Measurements from ENCODE around the gene WIPI1. TPM values are rescaled to one million over a fixed set of nuclear protein-coding genes. Genes with fewer than 3 reads are reported as not detected.

The WIPI1 gene
- total and polyA plus RNA-seq, 2 of the 13 experiments (the other 11 are each of a cell fraction or from before 2014, with no cell fraction given) = 29.4 to 141 TPM

- H3K27ac ChIP-seq (ENCODE audit: extremely low read length, insufficient read depth, low read length) = peak overlapping the region; percentile 7
- FAIRE-seq (no peak), ATAC-seq (no peak), DNase-seq (ENCODE audit: low spot score) (no peak)
- no peak overlapping the region for H3K4me3 ChIP-seq (replicated peaks in 1 of 3; ENCODE audit: insufficient read depth in 1 of 3, low read depth in 2 of 3, low read length in 3 of 3)
- ChIA-PET CTCF (ENCODE audit: low intra/inter-chr PET ratio, low total read pairs) (no interaction called here), POLR2A (interaction anchor here (4.0 kb wide), 1 partner anchor 12 kb away, joined by 15 read pairs; no protein-coding TSS in a partner anchor)
- no peak overlapping the region for H3K4me2 ChIP-seq (ENCODE audit: low read depth, low read length)
- H3K79me2 ChIP-seq (ENCODE audit: insufficient read depth, low read length) = no peaks in the 10 kb centered on the region
- no peak overlapping the region for H3K9ac ChIP-seq (ENCODE audit: insufficient read depth, low read depth, low read length)
- WGBS (ENCODE audit: low lambda C conversion rate) = 98% methylated on average over 10 of the region's 12 CpGs
- in situ Hi-C loops (cut with HindIII; ENCODE audit: extremely low pct_ligation_motif_present, low pct_unique_long_range_greater_than_20kb) = no loop called here
- peaks cover 78% of the 10 kb centered on the region for H3K4me1 ChIP-seq (ENCODE audit: insufficient read depth, low read length)
- no peaks in the 10 kb centered on the region for H3K36me3 ChIP-seq (replicated peaks in 1 of 2; ENCODE audit: control insufficient read depth in 1 of 2, insufficient read depth in 2 of 2, low read length in 2 of 2)
- intact Hi-C loops (cut with micrococcal nuclease; ENCODE audit: unreplicated experiment) = loop anchor here (5.0 kb wide), 1 partner anchor 1097 kb away; no protein-coding TSS in a partner anchor
- no peaks in the 10 kb centered on the region for H4K20me1 ChIP-seq (ENCODE audit: insufficient read depth, low read length)
- no TSS peak for BruUV-seq (replicated peaks)
- peaks cover 5% of the 10 kb centered on the region; the same call in 1 of the 2 replicates for H3K9me3 ChIP-seq (ENCODE audit: low read length)
- no peak overlapping the region for H2AFZ ChIP-seq (ENCODE audit: low read length)
- H3K27me3 ChIP-seq (ENCODE audit: control insufficient read depth in 1 of 2, insufficient read depth in 2 of 2, low read length in 2 of 2) = no peaks in the 10 kb centered on the region
- no peak for TF ChIP-seq MTA3 (CRISPR knock-in tag; IDR thresholded peaks at IDR 0.05)
- no peak for TF ChIP-seq ATF7-NPFF (CRISPR knock-in tag; IDR thresholded peaks at IDR 0.05; ENCODE audit: low read depth)
- no peak; the same call in 1 of the 2 replicates for TF ChIP-seq ZNF225 (CRISPR knock-in tag; IDR thresholded peaks at IDR 0.05)
- TF ChIP-seq THAP9 (CRISPR knock-in tag; IDR thresholded peaks at IDR 0.05; ENCODE audit: borderline replicate concordance) = 0 out of 2 replicates have a peak, but pooled peaks have one; percentile 20
- TF ChIP-seq THAP7 (CRISPR knock-in tag; IDR thresholded peaks at IDR 0.05) = no peak
- TF ChIP-seq ELF4 (CRISPR knock-in tag; IDR thresholded peaks at IDR 0.05; ENCODE audit: borderline replicate concordance) = no peak
- TF ChIP-seq RELA (CRISPR knock-in tag; IDR thresholded peaks at IDR 0.05) = no peak
- TF ChIP-seq CERS6 (CRISPR knock-in tag; IDR thresholded peaks at IDR 0.05) = no peak
- TF ChIP-seq RARG (CRISPR knock-in tag; IDR thresholded peaks at IDR 0.05; ENCODE audit: low read depth) = no peak
- no peak for TF ChIP-seq ZNF792 (CRISPR knock-in tag; IDR thresholded peaks at IDR 0.05)
- no peak for TF ChIP-seq SMARCC2 (IDR thresholded peaks at IDR 0.05)
- no peak for TF ChIP-seq ZNF777 (CRISPR knock-in tag; IDR thresholded peaks at IDR 0.05)
- no peak for TF ChIP-seq TERF1 (CRISPR knock-in tag; IDR thresholded peaks at IDR 0.05)
- TF ChIP-seq ZNF75D (CRISPR knock-in tag; IDR thresholded peaks at IDR 0.05; ENCODE audit: borderline replicate concordance) = peak; percentile 34; the same call in 1 of the 2 replicates
- TF ChIP-seq ZNF761 (CRISPR knock-in tag; conservative IDR thresholded peaks at IDR 0.05) = no peak
- TF ChIP-seq PAX8 (CRISPR knock-in tag; IDR thresholded peaks at IDR 0.05; ENCODE audit: borderline replicate concordance) = no peak
Observed at GRCh38 chr17:68394608-68395331, 62.5 kb downstream of the WIPI1 start.

Measured in HepG2 (cell line).